Activated gamma-delta T cell (primary cell): ENCODE measurements around the gene NMUR1.

Experiments used
- DNase-seq: peaks from one replicate; lab custom pipeline; 2025; lab: John Stamatoyannopoulos, UW

Gene NMUR1

DNA sequence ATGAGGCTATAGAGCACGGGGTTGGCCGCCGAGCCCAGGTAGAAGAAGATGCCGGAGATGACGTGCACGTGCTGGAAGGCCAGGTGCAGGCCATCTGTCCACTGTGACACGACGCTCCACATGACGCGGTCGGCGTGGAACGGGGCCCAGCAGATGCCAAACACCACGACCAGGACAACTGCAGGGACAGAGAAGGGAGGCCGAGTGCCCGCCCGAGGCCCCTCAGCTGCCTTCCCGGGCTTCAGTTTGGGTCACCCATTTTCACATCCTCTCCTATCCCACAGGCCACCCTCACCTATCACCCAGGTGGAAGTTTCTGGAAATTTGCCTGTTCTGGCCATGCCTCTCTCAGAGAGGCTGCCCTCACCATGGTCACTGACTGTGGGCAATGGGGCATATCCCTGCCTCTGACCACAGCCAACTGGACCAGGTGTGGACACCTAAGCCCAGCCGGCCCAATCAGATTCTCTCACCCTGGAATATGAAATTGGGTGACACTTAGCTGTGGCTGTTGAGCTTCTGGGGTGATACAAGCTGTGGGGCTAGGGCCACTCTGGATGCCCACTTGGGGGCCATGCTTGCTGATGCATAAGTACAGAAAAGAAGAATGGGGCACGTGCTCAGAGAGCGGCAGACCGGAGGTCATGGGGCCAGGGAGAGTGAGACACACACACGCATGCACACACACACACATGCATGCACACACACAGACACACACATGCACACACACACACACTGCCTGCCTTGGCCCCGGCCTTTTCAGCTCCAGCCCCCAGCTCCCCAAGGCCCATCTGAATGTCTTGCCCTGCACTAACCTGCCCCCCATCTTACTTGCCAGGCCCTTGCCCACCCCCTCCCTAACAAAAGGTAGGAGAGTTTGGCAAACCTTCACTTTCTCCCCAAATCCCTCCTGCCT lies 4.7 kb downstream of the NMUR1 start:
- DNase-seq, result no peak

DNA sequence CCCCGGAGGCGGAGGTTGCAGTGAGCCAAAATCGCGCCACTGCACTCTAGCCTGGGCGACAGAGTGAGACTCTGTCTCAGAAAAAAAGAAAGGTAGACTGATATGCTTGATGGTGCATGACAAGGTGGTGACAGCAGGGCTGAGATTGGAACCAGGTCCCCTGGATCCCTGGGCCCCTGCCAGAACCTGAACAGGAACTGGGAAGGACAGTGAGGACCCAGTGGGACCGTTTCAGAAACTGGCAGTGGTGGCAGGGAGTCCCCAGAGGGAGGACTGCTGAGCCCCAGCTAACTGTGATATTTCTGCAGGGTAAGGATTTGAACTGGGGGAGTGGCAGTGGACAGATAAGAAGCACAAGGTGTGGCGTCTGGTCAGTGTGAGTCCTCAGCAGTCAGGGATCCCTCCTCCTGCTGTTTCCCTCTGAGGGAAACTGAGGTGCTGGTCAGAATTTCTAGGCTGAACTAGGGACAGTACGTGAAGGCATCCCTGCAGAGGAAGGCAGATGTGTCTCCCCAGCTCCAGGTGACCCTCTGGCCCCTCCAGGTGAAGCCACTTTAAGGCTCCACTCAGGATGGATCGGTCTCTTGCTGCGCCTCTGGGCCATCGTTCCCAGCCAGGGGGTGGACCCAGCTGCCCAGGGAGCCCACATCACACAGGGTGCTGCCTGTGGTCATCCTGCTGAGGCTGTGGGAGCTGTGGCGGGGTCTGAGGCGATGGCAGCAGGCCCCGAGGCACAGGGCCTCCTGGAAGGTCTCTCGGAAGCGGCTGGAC lies 5.6 kb downstream of the NMUR1 start:
- DNase-seq, result no peak

DNA sequence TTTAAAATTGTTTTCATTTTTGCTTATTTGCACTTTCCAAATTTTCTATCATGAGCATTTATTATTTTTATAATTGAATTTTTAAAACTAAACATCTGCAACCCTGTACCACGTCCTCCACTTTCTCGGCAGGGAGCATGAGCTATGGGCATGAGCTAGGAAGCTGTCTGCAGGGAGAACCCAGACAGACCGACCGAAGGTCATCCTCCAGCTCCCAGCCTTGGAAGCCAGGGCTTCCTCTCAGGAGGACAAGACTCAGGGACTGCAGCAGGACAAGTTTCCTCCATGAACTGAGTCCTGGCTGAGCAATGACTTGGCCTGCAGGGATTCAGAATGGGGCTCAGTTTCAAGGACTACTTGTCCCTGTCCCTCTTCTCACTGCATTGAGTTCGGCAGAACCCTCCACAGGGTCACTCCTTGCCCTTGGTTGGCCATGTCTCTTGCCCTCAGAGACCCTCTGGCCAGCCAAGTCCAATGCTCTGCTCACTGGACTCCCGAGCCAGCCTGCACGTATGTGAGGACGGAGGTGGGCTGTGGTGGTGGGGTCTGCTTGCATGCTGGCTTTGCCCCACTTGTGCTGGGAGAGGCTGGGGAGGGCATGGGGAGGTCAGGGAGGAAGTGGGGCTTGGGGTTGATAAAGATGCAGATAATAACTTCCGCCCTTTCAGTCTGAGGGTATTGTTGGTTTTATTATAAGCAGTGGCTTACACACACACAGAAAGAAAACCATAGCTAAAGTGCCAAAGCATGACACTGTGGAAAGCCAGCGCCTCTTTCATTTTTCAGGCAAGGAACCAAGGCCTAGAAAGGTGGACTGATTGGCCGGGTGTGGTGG lies 6.6 kb downstream of the NMUR1 start:
- no peak for DNase-seq

DNA sequence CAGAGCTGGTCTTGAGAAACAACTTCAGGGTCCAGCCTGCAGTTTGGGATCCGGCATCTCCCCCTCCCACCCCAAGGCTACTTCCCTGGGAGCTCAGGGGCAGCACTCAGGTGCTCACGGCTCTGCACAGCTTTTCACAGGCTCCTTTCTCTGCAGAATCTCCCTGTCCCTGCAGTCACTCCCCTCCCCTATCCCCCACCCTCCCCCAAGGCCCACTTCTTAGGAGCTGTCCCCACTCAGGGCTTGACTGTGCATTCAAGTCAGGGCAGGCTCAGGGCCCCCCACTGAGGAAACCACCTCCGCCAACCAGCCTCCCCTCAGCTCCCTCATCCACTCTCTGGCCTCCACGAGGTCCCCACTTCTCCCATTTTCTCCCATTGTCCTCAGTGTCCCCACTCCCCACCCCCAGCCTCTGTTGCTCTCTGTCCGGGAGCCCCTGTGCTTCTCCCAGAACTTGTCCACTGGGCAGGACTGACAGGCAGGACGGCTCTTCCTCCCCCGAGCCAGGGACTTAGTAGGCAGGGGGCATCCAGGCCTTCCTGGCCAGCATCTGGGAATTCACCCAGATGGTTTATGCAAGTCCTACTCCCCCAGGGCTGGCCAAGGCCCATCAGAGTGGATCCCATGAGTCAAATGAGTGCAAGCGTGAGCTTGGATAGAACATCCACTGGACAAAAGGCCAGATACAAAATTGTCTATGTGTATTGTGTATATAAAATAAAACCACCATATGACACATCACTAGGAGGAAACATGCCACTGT lies 7.6 kb downstream of the NMUR1 start:
- DNase-seq, result no peak

DNA sequence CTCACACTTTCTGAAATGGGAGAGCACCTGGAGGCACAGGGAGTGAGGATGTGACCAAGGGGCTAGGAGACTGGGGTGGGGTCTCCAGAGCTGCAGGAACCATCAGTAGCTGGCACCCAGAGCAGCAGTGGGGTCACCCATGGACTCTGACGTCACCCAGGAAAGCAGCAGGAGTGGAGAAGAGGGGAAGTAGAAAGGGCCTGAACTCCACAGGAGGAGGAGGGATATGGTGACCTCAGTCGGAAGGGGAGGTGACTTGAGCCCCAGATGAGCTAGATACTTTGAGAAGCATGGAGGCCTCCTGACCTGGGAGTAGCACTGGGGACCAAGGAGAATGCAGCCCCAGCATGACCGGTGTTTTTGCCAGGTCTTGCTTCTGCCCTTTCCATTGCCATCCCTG lies 8.8 kb downstream of the NMUR1 start:
- DNase-seq, result no peak

DNA sequence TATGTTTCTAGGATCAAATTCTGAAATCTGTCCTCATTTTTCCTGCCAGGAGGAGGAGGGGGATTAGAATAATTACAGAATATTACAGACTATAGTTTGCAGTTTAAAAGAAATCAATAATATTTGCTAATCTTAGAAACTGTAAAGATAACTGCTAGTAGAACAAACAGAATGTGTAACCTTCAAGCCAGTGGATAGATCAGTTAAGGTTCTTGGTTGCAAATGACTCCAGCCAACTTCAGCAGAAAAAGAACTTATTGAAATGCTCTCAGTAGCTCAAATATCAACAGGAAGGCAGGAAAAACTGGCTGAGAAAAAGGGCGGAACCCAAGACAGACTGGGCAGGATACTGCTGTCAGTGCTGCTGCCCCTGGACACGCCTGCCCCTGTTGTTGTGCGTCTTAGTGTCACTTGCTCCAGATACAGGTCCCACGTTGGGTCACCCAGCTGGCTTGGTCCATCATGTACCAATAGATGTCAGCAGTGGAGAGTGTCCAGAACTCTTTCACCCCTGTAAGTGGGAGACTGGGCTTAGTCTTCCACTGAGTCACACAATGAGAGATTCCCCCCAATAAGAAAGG lies 10.2 kb downstream of the NMUR1 start:
- no peak for DNase-seq

DNA sequence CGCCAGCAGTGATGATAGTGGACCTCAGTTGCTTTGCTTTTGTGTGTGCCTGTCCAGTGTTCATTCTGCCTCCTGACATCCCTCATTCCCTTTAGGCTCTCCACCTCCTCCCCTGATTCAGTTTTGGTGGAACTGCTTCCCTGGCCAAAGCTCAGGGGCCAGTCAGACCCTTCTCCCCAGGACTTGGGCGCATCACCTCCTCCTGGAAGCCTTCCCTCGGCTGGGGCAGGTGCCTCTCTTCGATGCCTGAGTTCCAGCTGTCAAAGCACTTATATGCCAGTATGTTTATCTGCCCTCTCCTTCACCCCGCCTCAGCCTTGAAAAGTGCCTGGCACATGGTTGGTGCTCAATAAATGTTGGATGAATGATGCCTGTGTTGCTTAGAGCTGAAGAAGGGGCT lies 11.5 kb downstream of the NMUR1 start:
- DNase-seq, result no peak

DNA sequence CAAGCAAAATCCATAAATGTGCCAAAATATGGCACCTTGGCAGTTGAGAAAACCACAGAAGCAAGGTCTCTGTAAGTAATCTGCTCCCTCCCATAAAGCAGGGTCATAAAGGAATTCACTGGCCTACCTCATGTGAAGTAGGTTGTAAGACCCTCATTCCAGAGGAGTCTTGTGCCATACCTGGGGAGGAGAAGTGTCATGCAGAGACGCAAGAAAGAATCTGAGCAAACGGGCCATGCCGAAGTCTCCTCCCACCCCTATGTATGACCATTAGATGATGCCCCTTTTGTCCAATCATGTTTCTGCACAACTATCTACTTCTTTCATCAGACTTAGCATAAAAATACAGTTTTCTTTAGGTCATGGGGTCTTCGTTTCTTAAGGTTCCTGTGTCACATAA lies 14.6 kb downstream of the NMUR1 start:
- no peak for DNase-seq

DNA sequence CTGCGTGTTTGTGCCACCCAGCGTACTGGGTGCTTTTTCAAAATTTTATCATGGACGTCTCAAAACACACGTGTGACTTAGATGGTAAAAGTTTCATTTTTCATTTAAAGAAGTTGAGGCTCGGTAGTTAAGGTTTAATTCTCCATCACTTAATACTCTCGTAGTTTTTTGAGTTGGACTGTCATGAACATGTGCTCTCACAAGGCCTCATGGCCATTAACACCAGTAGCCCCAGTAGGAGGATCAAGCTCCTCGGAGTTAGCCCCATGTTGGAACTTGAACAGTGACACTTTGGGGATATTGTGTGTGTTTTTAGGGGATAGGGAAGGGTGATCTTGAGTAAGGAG lies 15.3 kb downstream of the NMUR1 start:
- no peak for DNase-seq

DNA sequence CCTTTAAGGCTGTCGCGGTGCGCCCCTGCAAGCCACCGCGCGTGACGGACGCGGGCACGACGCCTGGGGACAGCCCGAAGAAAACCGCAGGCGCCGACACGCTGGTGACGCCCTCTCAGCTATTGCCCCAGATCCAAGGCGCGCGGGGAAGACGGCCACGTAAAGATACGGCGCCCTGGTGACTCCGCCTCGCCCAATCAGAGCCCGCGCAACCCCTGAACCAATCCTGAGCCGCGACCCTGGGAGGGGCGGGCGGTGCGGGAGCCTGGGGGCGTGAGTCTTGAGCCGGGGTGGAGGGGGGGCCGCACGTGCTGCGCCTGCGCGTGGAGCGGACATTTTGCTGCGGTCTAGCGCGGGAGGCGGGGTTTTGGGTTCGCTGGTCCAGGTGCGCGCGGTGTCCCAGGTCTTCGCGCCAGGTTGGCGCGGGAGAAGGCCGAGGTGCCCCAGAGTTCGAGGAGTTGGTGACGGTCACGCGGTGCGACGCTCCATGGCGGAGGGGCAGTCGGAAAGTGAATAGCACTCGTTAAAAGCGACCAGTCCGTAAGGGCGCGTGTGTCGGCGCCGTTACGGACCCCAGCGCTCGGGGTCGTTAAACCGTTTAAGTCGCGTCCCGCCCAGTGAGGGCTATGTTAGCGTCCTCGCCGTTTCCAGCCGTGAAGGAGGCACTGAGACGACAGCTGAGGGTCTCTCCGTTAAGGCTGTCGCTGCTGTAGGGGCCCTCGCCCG lies 15.9 kb downstream of the NMUR1 start:
- DNase-seq, result peak; percentile 99

DNA sequence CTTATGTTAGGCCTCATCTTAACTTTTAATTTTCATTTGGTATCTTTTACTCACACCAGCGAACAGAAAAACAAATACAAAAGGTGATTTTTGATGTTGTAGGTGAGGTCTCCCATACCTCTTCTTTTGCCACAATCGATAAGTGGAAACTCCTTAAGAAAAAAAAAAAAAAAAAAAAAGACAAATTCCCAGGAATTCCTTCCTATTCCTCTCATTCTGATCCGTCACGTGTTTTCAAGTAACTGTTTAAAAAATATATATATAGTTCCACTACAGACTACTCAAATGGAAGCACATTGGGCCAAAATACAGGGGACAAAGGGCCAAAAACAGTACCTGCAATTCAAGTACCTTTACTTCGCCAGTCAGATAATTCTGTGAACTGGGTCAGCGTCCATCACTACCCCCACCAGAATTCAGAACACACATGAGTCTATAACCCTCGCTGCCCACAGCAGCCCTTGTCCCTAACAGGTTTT lies 16.5 kb downstream of the NMUR1 start:
- DNase-seq, result no peak

DNA sequence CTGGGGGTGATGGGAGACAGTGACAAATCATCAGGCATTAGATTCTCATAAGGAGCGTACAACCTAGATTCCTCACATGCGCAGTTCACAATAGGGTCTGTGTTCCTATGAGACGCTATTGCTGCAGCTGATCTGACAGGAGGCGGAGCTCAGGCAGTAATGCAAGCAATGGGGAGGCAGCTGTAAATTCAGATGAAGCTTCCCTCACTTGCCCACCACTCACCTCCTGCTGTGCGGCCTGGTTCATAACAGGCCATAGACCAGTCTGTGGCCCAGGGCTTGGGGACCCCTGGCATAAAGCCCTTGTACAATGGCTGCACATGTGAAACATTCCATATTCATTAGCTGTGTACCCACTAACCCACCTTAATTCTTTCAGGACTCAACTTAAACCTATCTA lies 18.0 kb downstream of the NMUR1 start:
- DNase-seq, result no peak

DNA sequence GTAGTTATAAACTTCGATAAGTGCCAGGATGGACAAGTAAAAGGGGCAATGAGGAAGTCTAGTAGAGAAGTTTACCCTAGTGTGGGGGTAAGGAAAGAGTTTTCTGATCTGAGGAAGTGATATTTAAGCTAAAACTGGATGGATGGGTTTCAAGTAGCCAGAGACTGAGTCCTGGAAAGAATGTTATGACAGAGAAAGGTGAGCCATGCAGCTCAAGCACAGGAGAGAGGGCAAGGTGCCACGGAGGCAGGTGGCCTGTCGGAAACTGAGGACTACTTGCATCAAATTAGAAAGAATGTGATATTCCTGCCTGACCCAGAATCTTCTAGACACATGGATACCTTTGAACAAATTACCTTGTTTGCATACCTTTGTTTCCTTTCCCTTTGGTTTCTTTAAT lies 26.5 kb downstream of the NMUR1 start:
- DNase-seq, result no peak

DNA sequence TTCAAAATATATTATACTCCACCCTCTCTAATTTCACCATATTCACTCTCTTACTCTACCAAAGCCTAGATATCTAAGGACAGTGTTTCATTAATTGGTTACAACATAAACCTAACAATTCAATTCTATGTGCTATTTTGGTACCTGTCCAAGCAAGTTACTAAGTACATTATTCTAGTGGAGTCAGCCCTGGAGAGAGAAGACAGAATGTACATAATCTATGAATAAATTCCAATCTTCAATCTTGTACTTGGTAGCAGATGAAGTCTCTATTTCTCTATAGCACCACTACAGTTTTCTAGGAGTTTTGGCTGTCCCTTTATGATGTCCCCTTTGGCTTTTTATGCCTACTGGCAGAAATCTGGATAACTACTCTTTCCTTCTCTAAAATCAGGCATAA lies 27.6 kb downstream of the NMUR1 start:
- DNase-seq, result no peak

DNA sequence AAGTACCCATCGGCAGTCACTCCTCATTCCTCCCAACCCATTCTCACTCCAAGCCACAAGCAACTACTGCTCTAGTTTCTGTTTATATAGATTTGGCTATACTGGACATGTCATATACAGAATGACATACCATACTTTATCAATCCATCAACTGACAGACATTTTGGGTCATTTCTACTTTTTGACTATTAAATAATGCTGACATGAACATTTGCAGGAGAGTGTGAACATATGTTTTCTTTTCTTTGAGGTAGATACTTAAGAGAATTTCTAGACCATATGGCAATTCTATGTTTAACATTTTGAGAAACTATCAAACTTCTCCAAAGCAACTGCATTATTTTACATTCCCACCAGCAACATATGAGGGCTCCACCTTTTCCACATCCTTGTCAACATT lies 32.6 kb downstream of the NMUR1 start:
- no peak for DNase-seq

DNA sequence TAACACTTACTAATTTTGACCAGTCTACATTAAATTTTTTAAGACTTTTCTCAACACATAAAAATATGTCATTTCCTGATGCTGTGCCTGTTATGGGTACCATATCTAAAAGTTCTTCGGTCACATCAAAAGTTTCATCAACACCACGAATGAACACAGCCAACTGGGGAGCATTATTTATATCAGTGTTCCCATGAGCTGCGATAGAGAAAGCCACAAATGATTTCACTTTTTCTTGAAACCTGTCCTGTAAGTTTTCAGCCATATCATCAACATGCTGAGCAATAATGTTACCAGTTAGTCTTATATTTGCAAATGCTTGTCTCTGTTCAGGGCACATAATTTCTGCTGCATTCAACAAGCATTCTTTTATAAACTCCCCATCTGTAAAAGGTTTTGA lies 35.6 kb downstream of the NMUR1 start:
- DNase-seq, result no peak

DNA sequence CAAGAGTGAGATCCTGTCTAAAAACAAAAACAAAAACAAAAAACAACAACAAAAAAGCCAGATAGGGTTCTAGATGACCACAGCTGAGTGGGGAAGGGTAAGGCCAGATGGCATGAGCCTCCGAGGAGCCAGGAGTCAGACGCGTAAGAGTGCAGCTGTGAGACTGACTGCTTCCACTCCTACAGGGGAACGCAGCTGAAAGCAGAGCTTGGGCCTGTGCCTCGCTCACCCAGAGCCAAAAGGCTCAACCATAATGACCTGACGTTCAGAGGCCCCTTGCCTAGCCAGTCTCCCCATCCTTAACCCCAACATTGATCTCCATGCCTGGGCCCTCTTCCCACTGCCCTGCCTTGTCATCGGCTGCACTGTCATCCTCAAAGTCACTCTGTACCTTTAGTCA lies 39.4 kb downstream of the NMUR1 start:
- no peak for DNase-seq

DNA sequence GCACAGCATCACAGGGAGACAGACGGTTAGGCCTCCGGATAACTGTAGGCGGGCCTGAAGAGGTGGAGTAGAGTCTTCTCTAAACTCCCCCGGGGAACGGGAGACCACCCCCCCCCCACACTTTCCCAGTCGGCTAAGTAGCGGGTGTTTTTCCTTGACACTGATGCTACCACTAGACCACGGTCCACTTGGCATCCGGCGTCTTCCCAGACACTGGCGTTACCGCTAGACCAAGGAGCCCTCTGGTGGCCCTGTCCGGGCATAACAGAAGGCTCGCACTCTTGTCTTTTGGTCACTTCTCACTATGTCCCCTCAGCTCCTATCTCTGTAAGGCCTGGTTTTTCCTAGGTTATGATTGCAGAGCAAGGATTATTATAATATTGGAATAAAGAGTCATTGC lies 40.3 kb downstream of the NMUR1 start:
- DNase-seq, result no peak

DNA sequence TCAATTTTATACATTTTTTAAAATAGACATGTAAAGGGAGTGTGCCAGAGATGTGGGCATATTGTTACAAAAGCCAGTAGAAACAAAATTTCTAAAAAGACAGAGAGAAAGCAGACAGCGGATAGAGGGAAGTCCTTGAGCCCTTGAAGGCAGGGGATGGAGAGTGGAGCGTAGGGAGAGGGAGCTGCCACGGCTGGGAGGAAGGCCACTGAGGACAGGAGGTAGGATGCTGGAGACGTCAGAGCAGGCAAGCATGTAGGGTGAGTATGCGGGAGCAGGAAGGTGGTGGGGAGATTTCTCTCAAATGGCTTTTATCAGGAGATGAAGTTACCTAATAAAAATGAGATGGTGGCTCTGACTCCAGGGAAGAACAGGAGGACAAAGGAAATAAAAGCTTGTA lies 41.9 kb downstream of the NMUR1 start:
- no peak for DNase-seq

DNA sequence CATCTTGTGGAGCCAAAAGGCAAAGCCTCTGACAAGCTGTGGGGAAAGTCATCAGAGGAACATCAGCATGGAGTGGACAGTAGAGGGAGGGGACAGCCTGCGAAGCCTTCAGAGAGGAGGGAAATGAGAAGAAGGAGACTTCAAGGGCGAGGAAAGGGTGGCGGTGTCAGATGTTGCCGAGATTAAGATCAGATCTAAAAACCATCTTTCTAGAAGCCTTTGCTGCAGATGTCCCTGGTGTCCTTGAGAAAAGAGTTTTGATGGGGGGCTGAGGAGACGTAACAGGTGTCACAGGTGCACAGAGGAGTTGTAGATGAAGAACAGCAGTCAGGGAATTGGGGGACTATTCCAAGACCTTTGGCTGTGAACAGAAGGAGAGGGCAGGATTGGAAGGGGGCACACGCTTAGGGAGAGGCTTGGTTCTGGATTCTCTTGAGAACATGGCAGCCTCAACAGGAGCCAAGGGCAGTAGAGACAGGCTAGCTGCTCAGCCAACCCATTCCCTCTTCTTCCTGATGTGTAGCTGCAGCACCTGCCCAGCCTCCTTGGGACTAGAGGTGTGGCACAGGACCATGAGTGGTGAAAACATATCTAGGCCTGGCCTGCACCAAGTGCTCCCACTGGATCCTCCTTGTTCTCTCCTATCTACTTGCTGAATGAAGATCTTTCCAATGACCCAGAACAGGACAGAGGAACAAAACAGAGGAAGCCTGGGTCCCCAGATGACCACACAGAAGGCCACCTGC lies 43.2 kb downstream of the NMUR1 start:
- no peak for DNase-seq
